SU-DHL-6 (cell line): ENCODE measurements around the gene ARHGAP26.

Source experiments
- H2AFZ ChIP-seq: fragments of 200-600 bp; sonication (generic); 2 replicates; pipeline ENCODE4 v1.6.1; 2014; ENCODE audit warnings: low read depth, mild to moderate bottlenecking, moderate library complexity, mixed read lengths, antibody characterized with exemption, low read length; ENCODE audit not compliant: severe bottlenecking
- H3F3A ChIP-seq: fragments of 200-600 bp; shearing (Covaris generic); 2 replicates; pipeline ENCODE4 v1.6.0; 2016; ENCODE audit warnings: antibody characterized with exemption, mild to moderate bottlenecking; ENCODE audit not compliant: insufficient read depth
- H3K27ac ChIP-seq: fragments of 200-600 bp; sonication (generic); 2 replicates; pipeline ENCODE4 v1.5.1; 2016; ENCODE audit warnings: low read depth, mild to moderate bottlenecking, low read length, moderate library complexity, mixed read lengths
- H3K27me3 ChIP-seq: fragments of 200-600 bp; sonication (generic), shearing (Covaris generic); 2 replicates; pipeline ENCODE4 v1.6.0; 2014; ENCODE audit warnings: mild to moderate bottlenecking, low read length
- H3K36me3 ChIP-seq: fragments of 200-600 bp; sonication (generic); 2 replicates; pipeline ENCODE4 v1.6.1; 2014; ENCODE audit warnings: mild to moderate bottlenecking, low read length, mixed read lengths
- H3K4me2 ChIP-seq: fragments of 300-600, 200-600 bp; shearing (Covaris generic), sonication (generic); 2 replicates; pipeline ENCODE4 v1.6.0; 2014; ENCODE audit warnings: low read length, low read depth, mild to moderate bottlenecking; ENCODE audit not compliant: poor library complexity, severe bottlenecking
- H3K4me3 ChIP-seq: fragments of 200-600 bp; sonication (generic); 2 replicates; pipeline ENCODE4 v1.5.1; 2014; ENCODE audit warnings: antibody characterized with exemption, low read length, mild to moderate bottlenecking, mixed read lengths; ENCODE audit not compliant: insufficient read depth, poor library complexity, severe bottlenecking
- H3K79me2 ChIP-seq: fragments of 200-600 bp; sonication (generic); 2 replicates; pipeline ENCODE4 v1.6.1; 2014; ENCODE audit warnings: mild to moderate bottlenecking, low read length, moderate library complexity; ENCODE audit not compliant: insufficient read depth
- H3K9ac ChIP-seq: fragments of 200-600 bp; sonication (generic); 2 replicates; pipeline ENCODE4 v1.7.0; 2014; ENCODE audit warnings: mild to moderate bottlenecking, low read length
- H3K9me2 ChIP-seq: fragments of 200-600 bp; sonication (generic); replicated peaks from 2 replicates; pipeline ENCODE4 v1.6.1; 2014; ENCODE audit warnings: low read length; ENCODE audit not compliant: insufficient read depth
- H3K9me3 ChIP-seq: fragments of 200-600 bp; sonication (generic); 2 replicates; pipeline ENCODE4 v1.6.1; 2014; ENCODE audit warnings: low read length, mixed read lengths; ENCODE audit not compliant: insufficient read depth
- H4K20me1 ChIP-seq: fragments of 200-600 bp; sonication (generic); 2 replicates; pipeline ENCODE4 v1.6.1; 2014; ENCODE audit warnings: low read depth, mild to moderate bottlenecking, antibody characterized with exemption, low read length, moderate library complexity, mixed read lengths
- CTCF ChIP-seq: fragments of 200-600 bp; sonication (generic); IDR thresholded peaks from one replicate; pipeline ENCODE4 v1.5.1; 2017; ENCODE audit warnings: antibody characterized with exemption, mild to moderate bottlenecking, low read length, moderate library complexity; ENCODE audit not compliant: insufficient read depth, poor library complexity, severe bottlenecking
- EZH2phosphoT487 ChIP-seq: fragments of 200-600 bp; sonication (generic), shearing (Covaris generic); conservative IDR thresholded peaks from 2 replicates; pipeline ENCODE4 v1.6.1; 2018; ENCODE audit warnings: mild to moderate bottlenecking, antibody characterized with exemption, low read length, moderate library complexity, mixed read lengths

ARHGAP26 gene

GRCh38 chr5:143033535-143034250 is 263.5 kb downstream of the ARHGAP26 start:
- H3F3A ChIP-seq = no peaks in the 10 kb centered on the region
- no peaks in the 10 kb centered on the region for H4K20me1 ChIP-seq
- no peaks in the 10 kb centered on the region for H3K27me3 ChIP-seq
- H3K9me3 ChIP-seq = no peaks in the 10 kb centered on the region
- no peaks in the 10 kb centered on the region for H3K79me2 ChIP-seq
- H3K27ac ChIP-seq = no peak overlapping the region
- TF ChIP-seq CTCF (no peak), EZH2phosphoT487 (no peak)
- no peaks in the 10 kb centered on the region for H3K36me3 ChIP-seq
- H3K4me2 ChIP-seq = no peak overlapping the region
- no peaks in the 10 kb centered on the region for H3K9me2 ChIP-seq
- no peak overlapping the region for H2AFZ ChIP-seq
- H3K4me3 ChIP-seq = no peak overlapping the region
- H3K9ac ChIP-seq = no peak overlapping the region

GRCh38 chr5:143036146-143036927 is 266.2 kb downstream of the ARHGAP26 start:
- TF ChIP-seq EZH2phosphoT487 = no peak
- TF ChIP-seq CTCF = no peak
- no peaks in the 10 kb centered on the region for H3K79me2 ChIP-seq
- H3K27me3 ChIP-seq = no peaks in the 10 kb centered on the region
- H3K9ac ChIP-seq = no peak overlapping the region
- no peak overlapping the region for H3K27ac ChIP-seq
- no peaks in the 10 kb centered on the region for H4K20me1 ChIP-seq
- H3K4me3 ChIP-seq = no peak overlapping the region
- H3K36me3 ChIP-seq = no peaks in the 10 kb centered on the region
- no peak overlapping the region for H2AFZ ChIP-seq
- H3F3A ChIP-seq = no peaks in the 10 kb centered on the region
- no peak overlapping the region for H3K4me2 ChIP-seq
- no peaks in the 10 kb centered on the region for H3K9me3 ChIP-seq
- H3K9me2 ChIP-seq = no peaks in the 10 kb centered on the region

GRCh38 chr5:143037071-143037470 is 266.9 kb downstream of the ARHGAP26 start:
- no peaks in the 10 kb centered on the region for H4K20me1 ChIP-seq
- H3K4me3 ChIP-seq = no peak overlapping the region
- no peak overlapping the region for H3K9ac ChIP-seq
- H3F3A ChIP-seq = no peaks in the 10 kb centered on the region
- H2AFZ ChIP-seq = no peak overlapping the region
- no peak overlapping the region for H3K4me2 ChIP-seq
- H3K36me3 ChIP-seq = no peaks in the 10 kb centered on the region
- no peaks in the 10 kb centered on the region for H3K9me3 ChIP-seq
- H3K9me2 ChIP-seq = no peaks in the 10 kb centered on the region
- H3K27me3 ChIP-seq = no peaks in the 10 kb centered on the region
- no peak overlapping the region for H3K27ac ChIP-seq
- TF ChIP-seq EZH2phosphoT487 (no peak), CTCF (no peak)
- H3K79me2 ChIP-seq = no peaks in the 10 kb centered on the region
